Astrocyte of the cerebellum (primary cell): ENCODE data around the gene FBLN2.

Experiments used
- DNase-seq: peaks from one replicate; pipeline ENCODE4 v3.0.0-alpha.2; 2011; ENCODE audit warnings: low read depth
- H3K4me3 ChIP-seq: 2 replicates; pipeline ENCODE4 v1.5.1; 2011; ENCODE audit warnings: mild to moderate bottlenecking, low read depth, low read length, moderate library complexity
- CTCF ChIP-seq: IDR thresholded peaks from 2 replicates; pipeline ENCODE4 v1.5.1; 2012; ENCODE audit warnings: low read length, low read depth, moderate library complexity, mild to moderate bottlenecking; ENCODE audit errors: missing control alignments
- in situ Hi-C: cut with HindIII; loops from 2 replicates; pipeline ENCODE4 v1.10.0; 2017; ENCODE audit warnings: low sequenced_read_pairs

Gene FBLN2

GRCh38 chr3:13619661-13620230, 70.8 kb downstream of the FBLN2 start:
- TF ChIP-seq CTCF: no peak
- DNase-seq: no peak
- H3K4me3 ChIP-seq: no peak overlapping the region
- in situ Hi-C loops: no loop called here

- in situ Hi-C loops: no loop called here
- H3K4me3 ChIP-seq: no peak overlapping the region
- TF ChIP-seq CTCF: no peak
- DNase-seq: no peak
Observed at GRCh38 chr3:13620281-13620680, 71.4 kb downstream of the FBLN2 start.

GRCh38 chr3:13620776-13621365, 71.9 kb downstream of the FBLN2 start:
- no peak for DNase-seq
- TF ChIP-seq CTCF: no peak
- no peak overlapping the region for H3K4me3 ChIP-seq
- in situ Hi-C loops: no loop called here

GRCh38 chr3:13621381-13622221, 72.7 kb downstream of the FBLN2 start:
- no peak for DNase-seq
- H3K4me3 ChIP-seq: no peak overlapping the region
- in situ Hi-C loops: no loop called here
- no peak for TF ChIP-seq CTCF

GRCh38 chr3:13622356-13622755, 73.4 kb downstream of the FBLN2 start:
- no peak for TF ChIP-seq CTCF
- H3K4me3 ChIP-seq: no peak overlapping the region
- DNase-seq: no peak
- in situ Hi-C loops: no loop called here

GRCh38 chr3:13623101-13623654, 74.3 kb downstream of the FBLN2 start:
- in situ Hi-C loops: no loop called here
- TF ChIP-seq CTCF: no peak
- H3K4me3 ChIP-seq: no peak overlapping the region
- no peak for DNase-seq
